ENCODE data around the gene RARB.

- TF ChIP-seq EP300 (IDR thresholded peaks at IDR 0.05; ENCODE audit: low read length) (no peak), YY1 (IDR thresholded peaks at IDR 0.05; ENCODE audit: borderline replicate concordance in 1 of 3, control insufficient read depth in 1 of 3, extremely low read depth in 1 of 3, insufficient read depth in 3 of 3, insufficient read length in 1 of 3, insufficient replicate concordance in 2 of 3, low read depth in 1 of 3, low read length in 2 of 3) (no peak), MTA2 (IDR thresholded peaks at IDR 0.05; ENCODE audit: low read depth) (no peak), ZNF583 (CRISPR knock-in tag; IDR thresholded peaks at IDR 0.05) (no peak), CEBPB (tag; IDR thresholded peaks at IDR 0.05) (no peak), RCOR1 (IDR thresholded peaks at IDR 0.05; ENCODE audit: borderline replicate concordance in 1 of 2, low read depth in 2 of 2, low read length in 2 of 2) (no peak), CREB5 (CRISPR knock-in tag; IDR thresholded peaks at IDR 0.05) (no peak), CUX1 (CRISPR knock-in tag; IDR thresholded peaks at IDR 0.05) (no peak), ATF3 (IDR thresholded peaks at IDR 0.05) (no peak), ATF3 (CRISPR knock-in tag; conservative IDR thresholded peaks at IDR 0.05) (no peak), ZNF232 (CRISPR knock-in tag; IDR thresholded peaks at IDR 0.05) (no peak), TCF7 (IDR thresholded peaks at IDR 0.05; ENCODE audit: borderline replicate concordance) (no peak), ZNF707 (CRISPR knock-in tag; conservative IDR thresholded peaks at IDR 0.05) (no peak), ZNF143 (CRISPR knock-in tag; IDR thresholded peaks at IDR 0.05) (no peak), RB1 (IDR thresholded peaks at IDR 0.05; ENCODE audit: low read depth) (no peak)
Observed at GRCh38 chr3:25508901-25509300, 80.8 kb downstream of the RARB start.

All from K562 (cell line).